ENCODE results near the gene ZBTB32. TPM values are rescaled to one million over a fixed set of nuclear protein-coding genes. Genes with fewer than 3 reads are reported as not detected.

Gene ZBTB32
- total RNA-seq, 1 donor from 2014 or later: not detected

- no peaks in the 10 kb centered on the region for H3K9me3 Mint-ChIP-seq (ENCODE audit: low read depth)
- peaks cover 10% of the 10 kb centered on the region for H3K36me3 Mint-ChIP-seq (ENCODE audit: low read depth)
- no peak for DNase-seq (ENCODE audit: low spot score)
- TF ChIP-seq, protein P1, sequence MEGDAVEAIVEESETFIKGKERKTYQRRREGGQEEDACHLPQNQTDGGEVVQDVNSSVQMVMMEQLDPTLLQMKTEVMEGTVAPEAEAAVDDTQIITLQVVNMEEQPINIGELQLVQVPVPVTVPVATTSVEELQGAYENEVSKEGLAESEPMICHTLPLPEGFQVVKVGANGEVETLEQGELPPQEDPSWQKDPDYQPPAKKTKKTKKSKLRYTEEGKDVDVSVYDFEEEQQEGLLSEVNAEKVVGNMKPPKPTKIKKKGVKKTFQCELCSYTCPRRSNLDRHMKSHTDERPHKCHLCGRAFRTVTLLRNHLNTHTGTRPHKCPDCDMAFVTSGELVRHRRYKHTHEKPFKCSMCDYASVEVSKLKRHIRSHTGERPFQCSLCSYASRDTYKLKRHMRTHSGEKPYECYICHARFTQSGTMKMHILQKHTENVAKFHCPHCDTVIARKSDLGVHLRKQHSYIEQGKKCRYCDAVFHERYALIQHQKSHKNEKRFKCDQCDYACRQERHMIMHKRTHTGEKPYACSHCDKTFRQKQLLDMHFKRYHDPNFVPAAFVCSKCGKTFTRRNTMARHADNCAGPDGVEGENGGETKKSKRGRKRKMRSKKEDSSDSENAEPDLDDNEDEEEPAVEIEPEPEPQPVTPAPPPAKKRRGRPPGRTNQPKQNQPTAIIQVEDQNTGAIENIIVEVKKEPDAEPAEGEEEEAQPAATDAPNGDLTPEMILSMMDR (IDR thresholded peaks at IDR 0.05): no peak
- no peak overlapping the region for H3K27ac Mint-ChIP-seq (ENCODE audit: unreplicated experiment)
- peaks cover 42% of the 10 kb centered on the region for H3K4me1 Mint-ChIP-seq (ENCODE audit: low read depth)
- H3K4me3 Mint-ChIP-seq (ENCODE audit: unreplicated experiment): peak overlapping the region; percentile 86
- H3K27me3 Mint-ChIP-seq (ENCODE audit: low read depth): no peaks in the 10 kb centered on the region
Observed at GRCh38 chr19:35759697-35760096, 55.3 kb downstream of the ZBTB32 start.

DNA sequence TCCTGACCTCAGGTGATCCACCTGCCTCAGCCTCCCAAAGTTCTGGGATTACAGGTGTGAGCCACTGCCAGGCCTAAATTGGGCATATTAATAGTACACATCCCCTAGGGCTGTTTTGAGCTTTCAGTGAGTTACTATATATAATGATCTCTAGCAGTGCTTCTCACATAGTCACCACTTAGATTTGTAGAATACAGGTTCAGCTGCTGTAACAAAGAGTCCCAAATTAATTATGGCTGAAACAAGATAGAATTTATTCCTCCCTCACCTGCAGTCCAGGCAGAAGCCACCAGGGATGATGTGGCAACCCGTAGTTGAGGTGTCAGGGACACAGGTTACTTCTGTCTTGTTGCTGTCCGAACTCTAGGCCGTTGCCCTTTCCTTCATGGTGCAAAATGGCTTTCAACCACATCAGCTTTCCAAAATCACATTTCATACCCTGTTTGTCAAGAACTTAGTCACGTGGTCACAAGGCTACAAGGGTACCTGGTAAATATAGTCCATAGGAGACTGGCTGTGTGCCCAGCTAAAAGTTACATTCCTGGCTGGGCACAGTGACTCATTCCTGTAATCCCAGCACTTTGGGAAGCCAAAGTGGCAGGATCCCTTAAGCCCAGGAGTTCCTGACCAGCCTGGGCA lies 56.5 kb downstream of the ZBTB32 start:
- Mint-ChIP-seq H3K27ac (ENCODE audit: unreplicated experiment) (no peak overlapping the region), H3K36me3 (ENCODE audit: low read depth) (peaks cover 10% of the 10 kb centered on the region), H3K9me3 (ENCODE audit: low read depth) (no peaks in the 10 kb centered on the region), H3K27me3 (ENCODE audit: low read depth) (no peaks in the 10 kb centered on the region), H3K4me1 (ENCODE audit: low read depth) (peaks cover 36% of the 10 kb centered on the region), H3K4me3 (ENCODE audit: unreplicated experiment) (no peak overlapping the region)
- TF ChIP-seq, protein P1 (IDR thresholded peaks at IDR 0.05): no peak
- no peak for DNase-seq (ENCODE audit: low spot score)

DNA sequence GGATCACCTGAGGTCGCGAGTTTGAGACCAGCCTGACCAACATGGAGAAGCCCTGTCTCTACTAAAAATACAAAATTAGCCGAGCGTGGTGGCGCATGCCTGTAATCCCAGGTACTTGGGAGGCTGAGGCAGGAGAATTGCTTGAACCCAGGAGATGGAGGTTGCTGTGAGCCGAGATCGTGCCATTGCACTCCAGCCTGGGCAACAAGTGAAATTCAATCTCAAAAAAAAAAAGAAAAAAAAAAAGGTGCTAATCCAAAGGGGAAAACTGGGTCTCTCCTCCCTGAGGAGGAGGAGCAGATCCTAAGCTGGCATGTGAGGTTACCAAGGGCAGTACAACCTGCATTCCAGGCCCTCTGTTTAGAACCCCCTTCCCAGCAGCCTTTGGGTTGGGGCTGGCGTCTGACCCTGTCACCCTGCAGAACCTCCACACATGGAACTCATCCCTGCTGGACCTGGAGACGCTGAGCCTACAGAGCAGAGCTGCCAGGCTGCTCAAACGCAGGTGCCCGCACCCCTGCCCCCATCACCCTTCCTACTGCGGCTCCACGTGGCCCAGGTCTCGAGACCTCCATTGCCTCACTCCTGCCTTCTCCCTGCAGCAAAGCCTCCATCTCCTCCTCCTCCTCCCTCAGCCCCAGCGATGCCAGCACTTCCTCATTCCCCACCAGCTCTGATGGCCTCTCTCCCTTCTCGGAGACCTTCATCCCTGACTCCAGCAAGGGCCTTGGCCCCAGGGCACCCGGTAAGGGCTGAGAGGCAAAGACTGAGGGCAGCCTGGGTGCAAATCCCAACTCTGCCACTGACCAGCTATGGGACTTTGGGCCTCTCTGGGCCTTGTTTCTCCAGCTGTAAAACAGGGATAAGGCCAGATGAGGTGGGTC lies 60.3 kb downstream of the ZBTB32 start:
- H3K4me3 Mint-ChIP-seq (ENCODE audit: unreplicated experiment): no peak overlapping the region
- peaks cover 8% of the 10 kb centered on the region for H3K4me1 Mint-ChIP-seq (ENCODE audit: low read depth)
- H3K36me3 Mint-ChIP-seq (ENCODE audit: low read depth): peaks cover 11% of the 10 kb centered on the region
- DNase-seq (ENCODE audit: low spot score): peak; percentile 63
- no peak overlapping the region for H3K27ac Mint-ChIP-seq (ENCODE audit: unreplicated experiment)
- no peaks in the 10 kb centered on the region for H3K9me3 Mint-ChIP-seq (ENCODE audit: low read depth)
- TF ChIP-seq, protein P1 (IDR thresholded peaks at IDR 0.05): no peak
- no peaks in the 10 kb centered on the region for H3K27me3 Mint-ChIP-seq (ENCODE audit: low read depth)

Other genes starting within 250 kb of the ZBTB32 start
- not detected in 3 replicates for gene KRTDAP, start 214.1 kb upstream of the ZBTB32 start, total RNA-seq
- 1.3 to 2.1 TPM in 2 of 3 replicates, not detected in the other for gene DMKN, start 190.9 kb upstream of the ZBTB32 start, total RNA-seq
- 0.30 to 0.56 TPM (median 0.36 TPM) in 3 replicates for gene SBSN, start 176.2 kb upstream of the ZBTB32 start, total RNA-seq
- not detected in 3 replicates for gene GAPDHS, start 171.1 kb upstream of the ZBTB32 start, total RNA-seq
- 86.3 to 105 TPM (median 90.9 TPM) in 3 replicates for gene TMEM147, start 158.9 kb upstream of the ZBTB32 start, total RNA-seq
- not detected in 3 replicates for gene ATP4A, start 140.9 kb upstream of the ZBTB32 start, total RNA-seq
- not detected in 3 replicates for gene PMIS2, start 118.4 kb upstream of the ZBTB32 start, total RNA-seq
- gene HAUS5, start 91.8 kb upstream of the ZBTB32 start, total RNA-seq: 7.7 to 17.2 TPM (median 8.4 TPM) in 3 replicates
- gene RBM42, start 75.5 kb upstream of the ZBTB32 start, total RNA-seq: 75.4 to 92.2 TPM (median 91.3 TPM) in 3 replicates
- 1.5 to 1.7 TPM (median 1.6 TPM) in 3 replicates for gene ETV2, start 62.8 kb upstream of the ZBTB32 start, total RNA-seq
- gene COX6B1, start 56.2 kb upstream of the ZBTB32 start, total RNA-seq: 266 to 279 TPM (median 268 TPM) in 3 replicates
- gene UPK1A, start 38.0 kb upstream of the ZBTB32 start, total RNA-seq: 0.65 TPM in 1 of 3 replicates, not detected in the others
- 27.3 to 31.5 TPM (median 30.8 TPM) in 3 replicates for gene KMT2B, start 13.4 kb downstream of the ZBTB32 start, total RNA-seq
- 0.59 to 1.4 TPM (median 0.99 TPM) in 3 replicates for gene IGFLR1, start 37.9 kb downstream of the ZBTB32 start, total RNA-seq
- 22.9 to 28.8 TPM (median 24.7 TPM) in 3 replicates for gene U2AF1L4, start 40.9 kb downstream of the ZBTB32 start, total RNA-seq
- gene PSENEN, start 41.1 kb downstream of the ZBTB32 start, total RNA-seq: 59.9 to 71.1 TPM (median 61.8 TPM) in 3 replicates
- 11.9 to 18.6 TPM (median 13.5 TPM) in 3 replicates for gene LIN37, start 44.0 kb downstream of the ZBTB32 start, total RNA-seq
- 0.75 to 5.7 TPM (median 5.0 TPM) in 3 replicates for gene HSPB6, start 52.5 kb downstream of the ZBTB32 start, total RNA-seq
- gene PROSER3, start 53.6 kb downstream of the ZBTB32 start, total RNA-seq: 17.4 to 24.6 TPM (median 20.3 TPM) in 3 replicates
- gene ARHGAP33, start 71.0 kb downstream of the ZBTB32 start, total RNA-seq: 8.5 to 14.6 TPM (median 12.0 TPM) in 3 replicates
- gene PRODH2, start 108.3 kb downstream of the ZBTB32 start, total RNA-seq: not detected in 3 replicates
- not detected in 3 replicates for gene NPHS1, start 147.9 kb downstream of the ZBTB32 start, total RNA-seq
- gene KIRREL2, start 152.4 kb downstream of the ZBTB32 start, total RNA-seq: 0.22 TPM in 1 of 3 replicates, not detected in the others
- gene APLP1, start 164.0 kb downstream of the ZBTB32 start, total RNA-seq: 31.7 to 76.4 TPM (median 66.8 TPM) in 3 replicates
- 4.4 to 5.0 TPM (median 4.4 TPM) in 3 replicates for gene NFKBID, start 196.0 kb downstream of the ZBTB32 start, total RNA-seq
- gene HCST, start 198.0 kb downstream of the ZBTB32 start, total RNA-seq: 0.50 to 1.0 TPM in 2 of 3 replicates, not detected in the other
- not detected in 3 replicates for gene TYROBP, start 203.7 kb downstream of the ZBTB32 start, total RNA-seq
- 18.4 to 23.3 TPM (median 21.0 TPM) in 3 replicates for gene LRFN3, start 231.8 kb downstream of the ZBTB32 start, total RNA-seq

All from chondrocyte (in vitro differentiated cells).